HepG2 (cell line): ENCODE data around the gene FRMD3. TPM values are rescaled to one million over a fixed set of nuclear protein-coding genes. Genes with fewer than 3 reads are reported as not detected.

Source experiments
- ATAC-seq: fragments of 200-7000 bp; cut with Tn5 transposase; 3 replicates; pipeline ENCODE4 v1.9.1; 2020; ENCODE audit warnings: mild to moderate bottlenecking, moderate library complexity
- BruUV-seq: library from RNA; stranded (reverse); fragments of 400-500 nt; replicated peaks from 2 replicates; lab custom pipeline; 2021; lab: Mats Ljungman, UMichigan
- CTCF ChIA-PET: fragments of 300-600 bp; formaldehyde crosslinking; extraction: SDS; loops from one replicate; lab custom pipeline; 2021; ENCODE audit warnings: low total read pairs, inconsistent platforms, low intra/inter-chr PET ratio; lab: Yijun Ruan, JAX
- POLR2A ChIA-PET: fragments of 350-600 bp; sonication (Branson Sonifier 250); formaldehyde crosslinking; loops from one replicate; lab custom pipeline; 2020; ENCODE audit warnings: antibody characterized with exemption, inconsistent platforms; lab: Yijun Ruan, JAX
- DNase-seq: peaks from one replicate; pipeline ENCODE4 v3.0.0-alpha.2; 2015; ENCODE audit warnings: low spot score
- FAIRE-seq: peaks from 3 replicates; lab custom pipeline; 2011; peaks lifted over from hg19 to GRCh38; lab: Jason Lieb, UNC
- H2AFZ ChIP-seq: one replicate; pipeline ENCODE4 v1.6.1; 2011; ENCODE audit warnings: low read length, inconsistent platforms
- H3K27ac ChIP-seq: fragments of 300-600 bp; 3 replicates; pipeline ENCODE4 v1.8.0; 2011; ENCODE audit warnings: mixed run types, mild to moderate bottlenecking, mixed read lengths, low read length, inconsistent platforms; ENCODE audit not compliant: insufficient read depth; ENCODE audit errors: extremely low read length
- H3K27me3 ChIP-seq, 2 experiments: fragments of 200-600 bp in 1 of 2; 2 replicates in 1 of 2; 3 replicates in 1 of 2; pipeline versions ENCODE4 v1.6.0 to v1.8.0; 2011; ENCODE audit warnings: low read length in 2 of 2, mild to moderate bottlenecking in 2 of 2, moderate library complexity in 2 of 2, inconsistent platforms in 1 of 2; ENCODE audit not compliant: insufficient read depth in 2 of 2, control insufficient read depth in 1 of 2
- H3K36me3 ChIP-seq, 2 experiments: fragments of 200-600 bp in 1 of 2; replicated peaks in 1 of 2; 2 replicates in 1 of 2; 3 replicates in 1 of 2; pipeline versions ENCODE4 v1.5.1 to v1.8.0; 2011; ENCODE audit warnings: low read length in 2 of 2, inconsistent platforms in 1 of 2; ENCODE audit not compliant: insufficient read depth in 2 of 2, control insufficient read depth in 1 of 2
- H3K4me1 ChIP-seq: 2 replicates; pipeline ENCODE4 v1.5.1; 2012; ENCODE audit warnings: low read length, inconsistent platforms; ENCODE audit not compliant: insufficient read depth
- H3K4me2 ChIP-seq: 2 replicates; pipeline ENCODE4 v1.6.0; 2011; ENCODE audit warnings: low read depth, low read length, inconsistent platforms
- H3K4me3 ChIP-seq, 3 experiments: fragments of 200-600 bp in 1 of 3; sonication (generic), shearing (Covaris generic) in 1 of 3; replicated peaks in 1 of 3; 2 replicates each; pipeline ENCODE4 v1.5.1; 2011 to 2016; ENCODE audit warnings: low read length in 3 of 3, inconsistent platforms in 2 of 3, low read depth in 2 of 3, mild to moderate bottlenecking in 2 of 3, control low read depth in 1 of 3, mixed read lengths in 1 of 3; ENCODE audit not compliant: insufficient read depth in 1 of 3
- H3K79me2 ChIP-seq: one replicate; pipeline ENCODE4 v1.6.1; 2011; ENCODE audit warnings: low read length, inconsistent platforms; ENCODE audit not compliant: insufficient read depth
- H3K9ac ChIP-seq: 2 replicates; pipeline ENCODE4 v1.6.0; 2011; ENCODE audit warnings: mild to moderate bottlenecking, low read depth, low read length, inconsistent platforms; ENCODE audit not compliant: insufficient read depth
- H3K9me3 ChIP-seq: 2 replicates; pipeline ENCODE4 v1.5.1; 2012; ENCODE audit warnings: mild to moderate bottlenecking, low read length
- H4K20me1 ChIP-seq: 2 replicates; pipeline ENCODE4 v1.6.0; 2011; ENCODE audit warnings: inconsistent platforms, mild to moderate bottlenecking, low read length, moderate library complexity; ENCODE audit not compliant: insufficient read depth
- RORA ChIP-seq: sonication (generic); formaldehyde crosslinking; IDR thresholded peaks from 2 replicates; pipeline ENCODE4 v1.5.0; 2020; ENCODE audit warnings: mild to moderate bottlenecking, missing genetic modification reagents, moderate library complexity
- TRIM22 ChIP-seq: fragments of 450-650 bp; IDR thresholded peaks from 2 replicates; pipeline ENCODE4 v1.6.1; 2017
- WGBS: methylation state at CpG from one replicate; pipeline ENCODE4 v1.1.6; 2017; ENCODE audit warnings: low lambda C conversion rate; 5-methylcytosine and 5-hydroxymethylcytosine counted together
- in situ Hi-C: cut with HindIII; loops from 2 replicates; pipeline ENCODE4 v1.10.0; 2017; ENCODE audit warnings: low pct_unique_long_range_greater_than_20kb; ENCODE audit not compliant: extremely low pct_ligation_motif_present
- intact Hi-C: fragments of 100-400 bp; cut with micrococcal nuclease; formaldehyde crosslinking; loops from one replicate; pipeline ENCODE4 v1.10.0; 2022; ENCODE audit not compliant: unreplicated experiment
- polyA plus RNA-seq, 8 experiments: library from polyadenylated mRNA; depleted of rRNA in 3 of 8; stranded (reverse) in 7 of 8; unstranded in 1 of 8; fragments of >200 nt; fragmentation: Illumina TruSeq in 4 of 8; extraction: Trizol in 4 of 8; gene quantifications; 2 replicates each; pipeline versions ENCODE4 v1.2.1 to v1.2.3, GENCODE V29; 2011 to 2016; ENCODE audit warnings: low read depth in 4 of 8, missing spikeins in 1 of 8, mixed read lengths in 1 of 8; ENCODE audit not compliant: insufficient read depth in 1 of 8
- total RNA-seq, 5 experiments: library from RNA; depleted of rRNA; stranded (reverse); fragments of >200 nt; fragmentation: Illumina TruSeq; extraction: Trizol; gene quantifications; 2 replicates each; pipeline ENCODE4 v1.2.3, GENCODE V29; 2016; ENCODE audit warnings: low read depth in 1 of 5
- TF ChIP-seq, protein P1 (sequence below): sonication (generic); formaldehyde crosslinking; IDR thresholded peaks from 2 replicates; pipeline ENCODE4 v1.4.0; 2020; ENCODE audit warnings: missing genetic modification reagents, borderline replicate concordance

Gene FRMD3
- total and polyA plus RNA-seq, 2 of the 13 experiments (the other 11 are each of a cell fraction or from before 2014, with no cell fraction given) = 3.2 to 7.7 TPM

- TF ChIP-seq, protein P1, sequence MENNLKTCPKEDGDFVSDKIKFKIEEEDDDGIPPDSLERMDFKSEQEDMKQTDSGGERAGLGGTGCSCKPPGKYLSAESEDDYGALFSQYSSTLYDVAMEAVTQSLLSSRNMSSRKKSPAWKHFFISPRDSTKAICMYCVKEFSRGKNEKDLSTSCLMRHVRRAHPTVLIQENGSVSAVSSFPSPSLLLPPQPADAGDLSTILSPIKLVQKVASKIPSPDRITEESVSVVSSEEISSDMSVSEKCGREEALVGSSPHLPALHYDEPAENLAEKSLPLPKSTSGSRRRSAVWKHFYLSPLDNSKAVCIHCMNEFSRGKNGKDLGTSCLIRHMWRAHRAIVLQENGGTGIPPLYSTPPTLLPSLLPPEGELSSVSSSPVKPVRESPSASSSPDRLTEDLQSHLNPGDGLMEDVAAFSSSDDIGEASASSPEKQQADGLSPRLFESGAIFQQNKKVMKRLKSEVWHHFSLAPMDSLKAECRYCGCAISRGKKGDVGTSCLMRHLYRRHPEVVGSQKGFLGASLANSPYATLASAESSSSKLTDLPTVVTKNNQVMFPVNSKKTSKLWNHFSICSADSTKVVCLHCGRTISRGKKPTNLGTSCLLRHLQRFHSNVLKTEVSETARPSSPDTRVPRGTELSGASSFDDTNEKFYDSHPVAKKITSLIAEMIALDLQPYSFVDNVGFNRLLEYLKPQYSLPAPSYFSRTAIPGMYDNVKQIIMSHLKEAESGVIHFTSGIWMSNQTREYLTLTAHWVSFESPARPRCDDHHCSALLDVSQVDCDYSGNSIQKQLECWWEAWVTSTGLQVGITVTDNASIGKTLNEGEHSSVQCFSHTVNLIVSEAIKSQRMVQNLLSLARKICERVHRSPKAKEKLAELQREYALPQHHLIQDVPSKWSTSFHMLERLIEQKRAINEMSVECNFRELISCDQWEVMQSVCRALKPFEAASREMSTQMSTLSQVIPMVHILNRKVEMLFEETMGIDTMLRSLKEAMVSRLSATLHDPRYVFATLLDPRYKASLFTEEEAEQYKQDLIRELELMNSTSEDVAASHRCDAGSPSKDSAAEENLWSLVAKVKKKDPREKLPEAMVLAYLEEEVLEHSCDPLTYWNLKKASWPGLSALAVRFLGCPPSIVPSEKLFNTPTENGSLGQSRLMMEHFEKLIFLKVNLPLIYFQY (CRISPR knock-in tag) = no peak
- no peak for TF ChIP-seq TRIM22
Observed at GRCh38 chr9:83447351-83447750, 90.8 kb downstream of the FRMD3 start (continued).

GRCh38 chr9:83445703-83446265, 92.4 kb downstream of the FRMD3 start:
- intact Hi-C loops = no loop called here
- 100% methylated on average over 5 of the region's 6 CpGs for WGBS

More at GRCh38 chr9:83445703-83446265, 92.4 kb downstream of the FRMD3 start:
- Histone ChIP-seq H3K9ac (no peak overlapping the region), H2AFZ (no peak overlapping the region), H3K27me3 (no peaks in the 10 kb centered on the region), H3K9me3 (no peaks in the 10 kb centered on the region), H3K4me2 (no peak overlapping the region), H3K4me1 (peaks cover 16% of the 10 kb centered on the region), H3K79me2 (no peaks in the 10 kb centered on the region), H4K20me1 (no peaks in the 10 kb centered on the region), H3K4me3 (no peak overlapping the region), H3K27ac (no peak overlapping the region), H3K36me3 (no peaks in the 10 kb centered on the region; a peak in 1 of 5 replicates)
- ATAC-seq (no peak), DNase-seq (no peak), FAIRE-seq (no peak)
- ChIA-PET CTCF (no interaction called here), POLR2A (no interaction called here)
- in situ Hi-C loops = no loop called here
- no peak for TF ChIP-seq RORA (CRISPR knock-in tag)
- BruUV-seq = no TSS peak
